ENCODE data around the gene ANKRD11.
"Not testable (repeated sequence)": the region's sequence is repeated elsewhere in the genome, so short reads cannot be mapped to it uniquely, and the experiment has no call there.

The ANKRD11 gene

GRCh38 chr16:89341697-89342694 lies 148.4 kb downstream of the ANKRD11 start:
- DNase-seq, result no peak

GRCh38 chr16:89341279-89341678 lies 149.1 kb downstream of the ANKRD11 start:
- DNase-seq, result no peak

GRCh38 chr16:89338863-89339262 lies 151.5 kb downstream of the ANKRD11 start:
- no peak for DNase-seq

- DNase-seq, result no peak
Measured at GRCh38 chr16:89337965-89338364, 152.4 kb downstream of the ANKRD11 start.

GRCh38 chr16:89335803-89336485 lies 154.4 kb downstream of the ANKRD11 start:
- DNase-seq, result no peak

GRCh38 chr16:89334988-89335802 lies 155.2 kb downstream of the ANKRD11 start:
- DNase-seq, result no peak

GRCh38 chr16:89334461-89334860 lies 155.9 kb downstream of the ANKRD11 start:
- no peak for DNase-seq

GRCh38 chr16:89334050-89334449 lies 156.3 kb downstream of the ANKRD11 start:
- DNase-seq, result no peak

- DNase-seq, result not testable (repeated sequence)
Measured at GRCh38 chr16:89333401-89334001, 156.9 kb downstream of the ANKRD11 start.

GRCh38 chr16:89332902-89333245 lies 157.5 kb downstream of the ANKRD11 start:
- DNase-seq, result no peak

- no peak for DNase-seq
Measured at GRCh38 chr16:89332243-89332901, 158.0 kb downstream of the ANKRD11 start.

GRCh38 chr16:89331371-89332109 lies 158.8 kb downstream of the ANKRD11 start:
- DNase-seq, result no peak

- no peak for DNase-seq
Measured at GRCh38 chr16:89330177-89330856, 160.0 kb downstream of the ANKRD11 start.

GRCh38 chr16:89329830-89330176 lies 160.6 kb downstream of the ANKRD11 start:
- DNase-seq, result not testable (repeated sequence)

GRCh38 chr16:89328412-89329400 lies 161.7 kb downstream of the ANKRD11 start:
- DNase-seq, result not testable (repeated sequence)

- DNase-seq, result no peak
Measured at GRCh38 chr16:89326721-89327120, 163.6 kb downstream of the ANKRD11 start.

GRCh38 chr16:89325861-89326471 lies 164.4 kb downstream of the ANKRD11 start:
- no peak for DNase-seq

- DNase-seq, result peak; percentile 81
Measured at GRCh38 chr16:89324056-89325010, 166.0 kb downstream of the ANKRD11 start.
